Spleen (tissue), 11 donors: ENCODE results near the gene MEI1. TPM values are rescaled to one million over a fixed set of nuclear protein-coding genes. Genes with fewer than 3 reads are reported as not detected.

ENCODE experiments used
- DNase-seq: peaks from one replicate; pipeline ENCODE4 v3.0.0-alpha.2; 2020
- H3K27ac ChIP-seq, 8 donors: fragments of 200-600 bp; sonication (generic) in 7 of 8; 1 replicate in 4 of 8; 2 replicates in 4 of 8; pipeline versions ENCODE4 v1.5.0 to v1.8.0; 2016 to 2021; ENCODE audit warnings: inconsistent platforms in 4 of 8, mild to moderate bottlenecking in 4 of 8, moderate library complexity in 1 of 8
- H3K27me3 ChIP-seq, 7 donors: fragments of 200-600 bp; sonication (generic) in 6 of 7; replicated peaks in 1 of 7; 1 replicate in 4 of 7; 2 replicates in 3 of 7; pipeline versions ENCODE4 v1.5.0 to v1.8.0; 2016 to 2021; ENCODE audit warnings: inconsistent platforms in 3 of 7, mild to moderate bottlenecking in 1 of 7
- H3K36me3 ChIP-seq, 6 donors: fragments of 200-600 bp; sonication (generic) in 5 of 6; 1 replicate in 4 of 6; 2 replicates in 2 of 6; pipeline versions ENCODE4 v1.5.0 to v1.8.0; 2016 to 2021; ENCODE audit warnings: inconsistent platforms in 2 of 6
- H3K4me1 ChIP-seq, 6 donors: fragments of 200-600 bp; sonication (generic) in 5 of 6; 1 replicate in 3 of 6; 2 replicates in 3 of 6; pipeline versions ENCODE4 v1.5.0 to v1.8.0; 2016 to 2021; ENCODE audit warnings: inconsistent platforms in 3 of 6
- H3K4me3 ChIP-seq, 8 donors: fragments of 200-600 bp; sonication (generic) in 7 of 8; 1 replicate in 4 of 8; 2 replicates in 4 of 8; pipeline versions ENCODE4 v1.5.0 to v1.8.0; 2016 to 2021; ENCODE audit warnings: inconsistent platforms in 4 of 8, mild to moderate bottlenecking in 4 of 8, moderate library complexity in 2 of 8
- H3K9me3 ChIP-seq, 8 donors: fragments of 200-600 bp; sonication (generic) in 7 of 8; 1 replicate in 4 of 8; 2 replicates in 4 of 8; pipeline versions ENCODE4 v1.5.0 to v1.8.0; 2016 to 2021; ENCODE audit warnings: inconsistent platforms in 4 of 8
- POLR2A ChIP-seq, 3 donors: fragments of 450-650 bp; IDR thresholded peaks; one replicate each; pipeline ENCODE4 v1.5.1; 2017; ENCODE audit warnings: antibody characterized with exemption in 3 of 3, mild to moderate bottlenecking in 1 of 3
- POLR2AphosphoS5 ChIP-seq, 3 donors: sonication (generic); formaldehyde crosslinking; IDR thresholded peaks; one replicate each; pipeline ENCODE4 v1.5.1; 2017; ENCODE audit warnings: antibody characterized with exemption in 3 of 3
- WGBS, 5 donors: extraction: QIAGEN DNeasy Blood & Tissue Kit in 3 of 5; methylation state at CpG; one replicate each; pipeline versions ENCODE4 v1.1.5 to v1.1.7; 2013 to 2018; 5-methylcytosine and 5-hydroxymethylcytosine counted together
- intact Hi-C: fragments of 100-400 bp; cut with DNase I; formaldehyde crosslinking; loops from one replicate; pipeline ENCODE4 v1.15.0; 2023; ENCODE audit warnings: low total_unique reads
- polyA plus RNA-seq, 3 donors: library from polyadenylated mRNA; stranded (reverse); fragments of 200-250 nt; gene quantifications; one replicate each; pipeline ENCODE4 v1.2.1, GENCODE V29; 2013
- total RNA-seq, 7 donors: library from RNA; depleted of rRNA in 3 of 7; stranded (reverse); fragments of >200 nt in 3 of 7; fragmentation: NEBNext Ultra II Directional in 4 of 7; extraction: Animal tissue kit (Norgen Biotek cat#: 25700) in 4 of 7; gene quantifications; one replicate each; pipeline versions ENCODE4 v1.1.0 to v1.2.1, GENCODE V29; 2016 to 2021
- TF ChIP-seq, protein P1 (sequence below), 11 experiments: fragments of 200-600 bp in 7 of 11; fragments of 450-650 bp in 4 of 11; sonication (generic) in 4 of 11; IDR thresholded peaks in 8 of 11; conservative IDR thresholded peaks in 3 of 11; 1 replicate in 7 of 11; 2 replicates in 4 of 11; pipeline versions ENCODE4 v1.4.0 to v1.8.0; 2016 to 2021; ENCODE audit warnings: antibody characterized with exemption in 11 of 11, inconsistent platforms in 4 of 11, mild to moderate bottlenecking in 1 of 11
- donor health status: healthy with polysubstance abuse.
- donor health status: DM: no; HTN: no; CAD: no; lungs with moderate emphysema.
- donor health status: DM: no; HTN: no; CAD: no.
- donor health status: Bipolar disorder and iron deficiency.
- donor health status: healthy.
- donor health status: DM: no; HTN: no; CAD: no.
- donor health status: DM: yes; HTN: yes; CAD: no.

MEI1 gene
- total and polyA plus RNA-seq, 10 donors = 17.7 to 56.5 (median 22.1) TPM

DNA sequence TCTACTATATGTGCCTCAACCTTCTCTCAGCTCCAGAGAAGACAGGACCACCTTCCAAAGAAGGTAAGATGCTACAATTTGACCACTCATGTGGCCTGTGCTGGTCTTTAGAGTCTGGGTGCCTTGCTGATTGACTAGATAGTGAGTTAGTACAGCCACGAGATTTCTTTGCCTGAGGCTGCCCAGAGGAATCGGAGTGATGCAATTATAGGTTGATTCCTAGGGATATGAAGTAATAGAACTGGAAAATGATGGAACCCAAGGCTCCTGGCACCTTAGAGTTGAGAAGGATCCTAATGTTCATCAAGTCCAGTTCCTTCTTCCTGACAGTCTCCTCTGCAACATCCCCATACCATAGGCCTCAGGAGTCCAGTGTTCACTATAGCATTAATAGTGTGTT is 54.7 kb downstream of the MEI1 start:
- H3K27ac ChIP-seq = no peak overlapping the region
- no peaks in the 10 kb centered on the region for H3K9me3 ChIP-seq
- peak overlapping the region in 2 of 8 donors; percentile 10 to 27 for H3K4me3 ChIP-seq
- intact Hi-C loops = no loop called here
- TF ChIP-seq, protein P1, sequence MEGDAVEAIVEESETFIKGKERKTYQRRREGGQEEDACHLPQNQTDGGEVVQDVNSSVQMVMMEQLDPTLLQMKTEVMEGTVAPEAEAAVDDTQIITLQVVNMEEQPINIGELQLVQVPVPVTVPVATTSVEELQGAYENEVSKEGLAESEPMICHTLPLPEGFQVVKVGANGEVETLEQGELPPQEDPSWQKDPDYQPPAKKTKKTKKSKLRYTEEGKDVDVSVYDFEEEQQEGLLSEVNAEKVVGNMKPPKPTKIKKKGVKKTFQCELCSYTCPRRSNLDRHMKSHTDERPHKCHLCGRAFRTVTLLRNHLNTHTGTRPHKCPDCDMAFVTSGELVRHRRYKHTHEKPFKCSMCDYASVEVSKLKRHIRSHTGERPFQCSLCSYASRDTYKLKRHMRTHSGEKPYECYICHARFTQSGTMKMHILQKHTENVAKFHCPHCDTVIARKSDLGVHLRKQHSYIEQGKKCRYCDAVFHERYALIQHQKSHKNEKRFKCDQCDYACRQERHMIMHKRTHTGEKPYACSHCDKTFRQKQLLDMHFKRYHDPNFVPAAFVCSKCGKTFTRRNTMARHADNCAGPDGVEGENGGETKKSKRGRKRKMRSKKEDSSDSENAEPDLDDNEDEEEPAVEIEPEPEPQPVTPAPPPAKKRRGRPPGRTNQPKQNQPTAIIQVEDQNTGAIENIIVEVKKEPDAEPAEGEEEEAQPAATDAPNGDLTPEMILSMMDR (IDR thresholded peaks at IDR 0.05 in 8 of 11, conservative IDR thresholded peaks at IDR 0.05 in 3 of 11) = no peak
- TF ChIP-seq POLR2A (IDR thresholded peaks at IDR 0.05) (no peak), POLR2AphosphoS5 (IDR thresholded peaks at IDR 0.05) (no peak)
- no peaks in the 10 kb centered on the region for H3K27me3 ChIP-seq
- no peaks in the 10 kb centered on the region for H3K4me1 ChIP-seq
- no peak for DNase-seq
- no peaks in the 10 kb centered on the region for H3K36me3 ChIP-seq
- WGBS, 5 donors = 47 to 50% (median 48%) methylated on average over 2 of the region's 2 CpGs

DNA sequence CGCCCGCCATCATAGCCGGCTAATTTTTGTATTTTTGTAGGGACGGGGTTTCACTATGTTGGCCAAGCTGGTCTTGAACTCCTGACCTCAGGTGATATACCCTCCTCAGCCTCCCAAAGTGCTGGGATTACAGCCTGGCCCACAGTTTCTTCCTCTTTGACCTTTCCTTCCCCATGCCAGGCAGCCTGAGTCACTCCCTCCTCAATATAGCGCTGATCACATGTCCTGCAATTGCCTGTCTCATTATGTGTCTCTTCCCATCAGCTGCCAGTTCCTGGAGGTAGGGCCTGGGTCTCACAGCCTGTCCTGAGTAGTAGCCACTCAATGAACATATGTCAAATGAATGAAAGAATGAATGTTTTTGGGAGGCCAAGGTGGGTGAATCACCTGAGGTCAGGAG is 58.2 kb downstream of the MEI1 start:
- H3K9me3 ChIP-seq = no peaks in the 10 kb centered on the region
- H3K4me3 ChIP-seq = no peak overlapping the region
- WGBS, 5 donors = 92 to 98% (median 96%) methylated on average over 5 of the region's 5 CpGs
- intact Hi-C loops = no loop called here
- no peaks in the 10 kb centered on the region for H3K36me3 ChIP-seq
- DNase-seq = no peak
- no peaks in the 10 kb centered on the region for H3K4me1 ChIP-seq
- no peak overlapping the region for H3K27ac ChIP-seq
- no peaks in the 10 kb centered on the region for H3K27me3 ChIP-seq
- no peak for TF ChIP-seq POLR2A (IDR thresholded peaks at IDR 0.05)
- TF ChIP-seq, protein P1 (IDR thresholded peaks at IDR 0.05 in 8 of 11, conservative IDR thresholded peaks at IDR 0.05 in 3 of 11) = no peak

DNA sequence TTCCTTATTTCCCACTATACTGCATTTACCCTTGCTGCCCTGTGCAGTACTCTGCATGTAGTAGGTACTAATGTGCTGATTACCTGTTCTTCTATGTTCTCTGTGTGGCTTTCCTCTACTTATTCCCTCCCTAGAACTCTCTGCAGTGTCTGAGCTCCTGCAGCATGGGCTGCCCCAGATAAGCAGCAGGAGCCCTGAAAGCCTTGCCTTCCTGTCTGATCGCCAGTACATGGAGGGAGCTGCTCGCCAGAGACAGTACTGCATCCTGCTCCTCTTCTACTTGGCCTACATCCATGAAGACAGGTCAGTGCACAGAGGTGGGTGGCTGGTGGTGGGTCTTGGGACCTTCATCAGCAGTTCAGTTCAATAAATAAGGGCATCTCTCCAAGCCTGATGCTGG is 58.9 kb downstream of the MEI1 start:
- Histone ChIP-seq H3K27ac (no peak overlapping the region), H3K9me3 (no peaks in the 10 kb centered on the region), H3K36me3 (no peaks in the 10 kb centered on the region), H3K4me3 (no peak overlapping the region), H3K27me3 (no peaks in the 10 kb centered on the region), H3K4me1 (no peaks in the 10 kb centered on the region)
- WGBS, 5 donors = 60 to 88% (median 72%) methylated on average over 2 of the region's 2 CpGs
- intact Hi-C loops = no loop called here
- TF ChIP-seq, protein P1 (IDR thresholded peaks at IDR 0.05 in 8 of 11, conservative IDR thresholded peaks at IDR 0.05 in 3 of 11) = no peak
- no peak for TF ChIP-seq POLR2A (IDR thresholded peaks at IDR 0.05)
- TF ChIP-seq POLR2AphosphoS5 (IDR thresholded peaks at IDR 0.05) = no peak
- DNase-seq = no peak

DNA sequence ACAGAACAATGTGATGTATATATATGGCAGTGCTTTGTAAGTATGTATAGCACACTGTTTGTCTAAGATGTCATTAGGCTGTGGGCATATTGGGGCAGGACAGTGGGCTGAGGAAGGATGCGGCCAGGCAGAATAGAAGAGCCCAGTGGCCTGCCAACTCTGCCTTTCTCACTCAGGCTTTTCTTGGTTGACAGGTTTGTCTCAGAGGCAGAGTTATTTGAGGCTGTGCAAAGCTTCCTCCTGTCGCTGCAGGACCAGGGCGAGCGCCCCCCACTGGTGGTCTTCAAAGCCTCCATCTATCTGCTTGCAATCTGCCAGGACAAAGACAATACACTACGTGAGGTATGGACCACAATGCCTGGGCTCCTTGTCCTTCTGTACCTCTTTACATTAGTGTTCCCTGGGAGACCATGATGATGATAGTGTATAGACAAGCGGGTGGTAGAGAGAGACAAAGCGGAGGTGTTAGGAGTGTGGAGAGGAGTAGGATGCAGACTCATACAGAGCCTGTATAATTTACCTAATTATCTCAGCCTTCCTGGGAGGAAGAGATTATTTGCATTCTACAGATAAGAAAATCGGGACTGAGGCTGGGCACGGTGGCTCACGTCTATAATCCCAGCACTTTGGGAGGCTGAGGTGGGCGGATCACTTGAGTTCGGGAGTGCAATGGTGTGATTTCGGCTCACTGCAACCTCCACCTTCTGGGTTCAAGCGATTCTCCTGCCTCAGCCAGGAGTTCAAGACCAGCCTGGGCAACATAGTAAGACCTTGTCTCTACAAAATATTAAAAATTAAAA is 63.9 kb downstream of the MEI1 start:
- Histone ChIP-seq H3K27ac (no peak overlapping the region), H3K4me1 (no peaks in the 10 kb centered on the region), H3K27me3 (no peaks in the 10 kb centered on the region), H3K4me3 (no peak overlapping the region), H3K36me3 (no peaks in the 10 kb centered on the region), H3K9me3 (no peaks in the 10 kb centered on the region)
- intact Hi-C loops = no loop called here
- TF ChIP-seq, protein P1 (IDR thresholded peaks at IDR 0.05 in 8 of 11, conservative IDR thresholded peaks at IDR 0.05 in 3 of 11) = peak in 8 of 11 experiments; percentile 6 to 51 (median 34)
- TF ChIP-seq POLR2A (IDR thresholded peaks at IDR 0.05) = no peak
- DNase-seq = peak; percentile 79
- WGBS, 5 donors = 68 to 80% (median 71%) methylated on average over 13 to 14 of the region's 14 CpGs
